Stimulated activated CD4-positive, alpha-beta T cell treated with anti-CD3 and anti-CD28 coated beads, Interleukin-15, amount 100 ng/mL, for 1 hour (primary cell): ENCODE results near the gene NBEAL1.
"Not testable (repeated sequence)": the region's sequence is repeated elsewhere in the genome, so short reads cannot be mapped to it uniquely, and the experiment has no call there.

Experiments
- DNase-seq, 2 donors: peaks; one replicate each; pipeline ENCODE4 v3.0.0-alpha.2; 2020; ENCODE audit warnings: low read depth in 1 of 2, low spot score in 1 of 2

The NBEAL1 gene

DNA sequence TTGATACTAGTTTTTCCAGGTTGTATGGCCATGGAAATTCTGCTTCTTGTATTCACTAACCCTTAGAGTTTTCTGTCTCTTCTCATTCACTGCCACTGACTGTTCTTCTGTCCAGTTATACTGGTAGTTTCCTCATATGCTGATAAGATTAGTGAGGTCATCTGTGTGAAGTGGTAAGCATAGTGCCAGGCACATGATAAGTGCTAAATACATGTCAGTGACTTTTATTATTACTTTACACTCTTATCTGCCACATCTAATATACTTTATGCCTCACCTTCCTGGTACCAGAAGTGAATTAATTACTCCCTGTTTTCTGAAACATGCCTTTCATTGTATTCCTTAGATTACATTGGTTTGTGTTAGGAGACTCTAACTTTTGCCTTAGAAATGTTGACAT lies 91.3 kb downstream of the NBEAL1 start:
- no peak for DNase-seq

DNA sequence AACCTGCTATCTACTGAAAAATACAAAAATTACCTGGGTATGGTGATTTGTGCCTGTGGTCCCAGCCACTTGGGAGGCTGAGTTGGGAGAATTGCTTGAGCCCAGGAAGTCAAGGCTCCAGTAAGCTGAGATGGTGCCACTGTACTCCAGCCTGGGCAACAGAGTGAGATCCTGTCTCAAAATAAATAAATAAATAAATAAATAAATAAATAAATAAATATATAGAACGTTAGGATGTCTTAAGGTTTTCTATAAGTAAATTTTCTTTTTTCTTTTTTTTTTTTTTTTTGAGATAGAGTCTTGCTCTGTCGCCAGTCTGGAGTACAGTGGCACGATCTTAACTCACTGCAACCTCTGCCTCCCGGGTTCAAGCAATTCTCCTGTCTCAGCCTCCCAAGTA lies 95.8 kb downstream of the NBEAL1 start:
- not testable (repeated sequence) for DNase-seq

DNA sequence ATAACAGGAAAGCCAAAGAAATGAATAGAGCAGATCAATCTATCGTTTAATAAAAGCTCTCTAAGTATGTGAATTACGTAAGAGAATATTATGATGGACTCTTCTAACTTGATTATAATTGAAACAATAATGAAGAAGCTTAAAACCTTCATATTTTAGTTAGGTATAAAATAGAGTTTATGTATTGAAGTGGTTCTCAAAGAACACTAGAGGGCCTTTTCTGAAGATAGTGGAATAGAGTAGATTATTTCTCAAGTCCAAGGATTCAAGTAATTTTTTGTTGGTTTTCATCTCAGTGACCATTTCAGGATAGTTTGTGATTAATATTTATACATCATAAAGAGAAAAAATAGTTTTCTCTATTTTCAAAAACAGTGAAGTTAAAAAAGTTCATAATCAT lies 97.7 kb downstream of the NBEAL1 start:
- DNase-seq: no peak

DNA sequence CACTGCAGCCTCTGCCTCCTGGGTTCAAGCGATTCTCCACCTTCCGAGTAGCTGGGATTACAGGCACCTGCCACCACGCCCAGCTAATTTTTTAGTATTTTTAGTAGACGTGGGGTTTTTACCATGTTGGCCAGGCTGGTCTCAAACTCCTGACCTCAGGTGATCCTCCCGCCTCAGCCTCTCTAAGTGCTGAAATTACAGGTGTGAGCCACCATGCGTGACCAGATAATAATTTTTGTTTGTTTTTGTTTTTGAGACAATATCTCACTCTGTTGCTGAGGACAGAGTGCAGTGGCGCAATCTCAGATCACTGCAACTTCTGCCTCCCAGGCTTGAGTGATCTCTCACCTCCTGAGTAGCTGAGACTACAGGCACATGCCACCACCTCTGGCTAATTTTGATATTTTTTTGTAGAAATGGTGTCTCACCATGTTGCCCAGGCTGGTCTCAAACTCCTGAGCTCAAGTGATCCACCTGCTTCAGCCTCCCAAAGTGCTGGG lies 100.6 kb downstream of the NBEAL1 start:
- DNase-seq: not testable (repeated sequence)

DNA sequence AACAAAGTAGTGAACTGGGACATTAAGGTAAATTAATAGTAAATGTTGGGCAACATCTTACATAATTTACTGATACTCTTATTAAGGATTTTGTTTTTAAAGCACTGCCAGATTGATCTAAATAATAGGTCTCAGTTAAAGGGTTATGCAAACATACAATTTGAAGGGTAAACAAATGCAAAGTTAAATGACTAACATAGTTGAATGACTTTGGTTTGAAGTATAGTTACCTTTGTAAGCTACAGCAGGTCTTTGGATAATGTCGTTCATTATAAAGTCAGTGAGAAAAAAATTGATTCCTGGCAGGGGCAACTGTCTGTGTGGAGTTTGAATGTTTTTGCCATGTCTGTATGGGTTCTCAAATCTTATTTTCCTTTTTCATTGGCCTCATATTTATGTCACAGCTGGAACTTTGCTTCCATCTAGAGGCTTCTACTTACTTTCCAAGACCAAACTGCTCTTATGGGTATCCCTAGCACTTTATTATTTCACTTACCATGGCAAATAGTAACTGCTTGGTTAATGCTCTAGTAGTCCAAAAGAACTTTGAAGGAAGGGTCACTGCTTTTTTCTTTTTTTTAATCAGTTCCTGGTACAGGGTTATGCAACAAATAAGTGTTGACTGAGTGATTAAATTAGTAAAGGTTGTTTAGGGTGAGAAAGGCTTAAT lies 107.8 kb downstream of the NBEAL1 start:
- no peak for DNase-seq

DNA sequence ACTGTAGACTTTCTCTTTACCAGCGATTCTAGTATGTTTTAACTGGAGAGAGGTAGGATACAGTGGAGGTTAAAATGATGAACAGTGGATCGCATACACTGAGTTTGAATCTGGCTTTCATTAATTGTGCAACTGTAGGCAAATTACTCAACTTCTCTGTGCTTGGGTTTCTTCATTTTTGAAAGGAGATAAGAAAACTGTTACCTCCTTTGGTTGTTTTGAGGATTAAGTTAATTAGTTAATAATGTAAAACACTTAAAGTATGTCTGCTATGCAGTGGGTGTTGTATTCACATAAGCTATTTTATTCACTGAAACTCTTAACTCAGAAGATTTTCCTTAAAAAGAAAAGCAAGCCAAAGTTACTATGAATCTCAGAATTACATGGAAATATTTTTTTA lies 112.3 kb downstream of the NBEAL1 start:
- no peak for DNase-seq

DNA sequence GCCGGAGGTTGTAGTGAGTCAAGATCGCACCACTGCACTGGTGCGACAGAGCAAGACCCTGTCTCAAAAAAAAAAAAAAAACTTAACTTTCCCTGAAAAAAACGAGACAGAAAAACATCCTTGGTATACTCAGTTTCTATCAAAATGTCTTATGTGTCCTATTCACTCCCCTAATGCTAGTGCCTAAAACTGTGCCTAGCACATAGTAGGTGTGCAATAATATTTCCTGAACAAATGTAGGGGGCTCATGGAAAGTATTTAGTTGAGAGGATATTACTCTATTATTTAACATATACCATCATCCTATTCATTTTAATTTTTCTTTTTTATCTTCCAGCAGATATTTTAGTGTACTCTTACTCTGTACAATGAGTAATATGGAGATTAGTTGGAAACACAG lies 120.4 kb downstream of the NBEAL1 start:
- DNase-seq: no peak

DNA sequence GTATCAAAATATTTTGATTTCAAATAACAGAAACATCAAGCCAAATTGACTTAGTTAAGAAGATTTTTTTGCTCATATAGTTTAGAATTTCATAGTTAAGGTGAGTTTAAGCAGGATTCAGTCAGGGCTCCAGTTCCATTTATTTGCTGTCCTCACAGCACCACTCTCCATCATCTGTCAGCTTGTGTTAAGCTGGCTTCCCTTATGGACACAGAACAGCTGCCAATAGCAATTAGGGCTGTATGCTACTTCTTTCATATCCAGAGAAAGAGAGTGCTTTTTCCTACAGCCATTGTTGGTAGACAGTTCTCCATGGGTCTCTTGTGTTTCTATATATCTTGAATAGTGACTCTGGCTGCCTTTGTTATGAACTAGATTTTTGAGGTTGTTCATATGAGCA lies 128.7 kb downstream of the NBEAL1 start:
- DNase-seq: no peak

DNA sequence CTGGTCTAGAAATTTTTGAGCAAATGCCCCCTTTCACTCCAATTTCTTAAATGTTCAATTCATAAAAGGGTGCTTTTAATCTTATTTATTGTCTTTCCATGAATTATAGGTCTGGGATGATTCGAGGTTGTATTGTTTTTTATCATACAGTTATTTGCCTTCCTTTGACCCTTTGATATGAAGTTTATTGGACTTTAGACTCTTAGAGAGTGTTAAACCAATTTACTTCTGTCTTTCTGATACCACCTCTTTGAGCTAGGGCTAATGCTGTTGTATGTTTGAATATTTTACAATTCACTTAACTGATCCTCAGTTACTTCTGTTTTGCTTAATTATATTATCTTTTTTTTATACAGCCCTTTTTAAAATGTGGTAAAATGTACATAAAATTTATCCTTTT lies 134.5 kb downstream of the NBEAL1 start:
- no peak for DNase-seq

DNA sequence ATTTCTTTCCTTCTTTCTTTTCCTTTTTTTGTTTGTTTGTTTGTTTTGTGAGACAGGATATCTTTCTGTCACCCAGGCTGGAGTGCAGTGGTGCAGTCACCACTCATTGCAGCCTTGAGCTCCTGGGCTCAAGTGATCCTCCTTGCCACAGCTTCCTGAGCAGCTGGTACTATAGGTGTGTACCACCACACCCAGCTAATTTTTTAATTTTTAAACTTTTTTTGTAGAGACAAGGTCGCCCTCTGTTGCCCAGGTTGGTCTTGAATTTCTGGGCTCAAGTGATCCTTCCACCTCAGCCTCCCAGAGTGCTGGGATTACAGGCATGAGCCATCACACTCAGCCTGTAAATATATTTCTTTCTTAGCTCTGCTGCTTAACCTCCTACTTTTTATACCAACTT lies 140.7 kb downstream of the NBEAL1 start:
- DNase-seq: no peak

DNA sequence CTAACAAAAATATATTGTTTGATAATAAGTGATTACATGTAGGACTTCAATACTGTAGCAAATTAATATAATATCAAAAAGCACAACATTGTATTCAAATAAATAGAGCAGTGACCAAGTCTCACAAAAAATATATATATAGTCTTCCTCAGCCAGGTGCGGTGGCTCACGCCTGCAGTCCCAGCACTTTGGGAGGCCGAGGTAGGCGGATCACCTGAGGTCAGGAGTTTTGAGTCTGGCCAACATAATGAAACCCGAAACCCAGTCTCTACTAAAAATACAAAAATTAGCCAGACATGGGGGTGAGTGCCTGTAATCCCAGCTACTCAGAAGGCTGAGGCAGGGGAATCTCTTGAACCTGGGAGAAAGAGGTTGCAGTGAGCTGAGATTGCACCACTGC lies 148.0 kb downstream of the NBEAL1 start:
- DNase-seq: not testable (repeated sequence)

DNA sequence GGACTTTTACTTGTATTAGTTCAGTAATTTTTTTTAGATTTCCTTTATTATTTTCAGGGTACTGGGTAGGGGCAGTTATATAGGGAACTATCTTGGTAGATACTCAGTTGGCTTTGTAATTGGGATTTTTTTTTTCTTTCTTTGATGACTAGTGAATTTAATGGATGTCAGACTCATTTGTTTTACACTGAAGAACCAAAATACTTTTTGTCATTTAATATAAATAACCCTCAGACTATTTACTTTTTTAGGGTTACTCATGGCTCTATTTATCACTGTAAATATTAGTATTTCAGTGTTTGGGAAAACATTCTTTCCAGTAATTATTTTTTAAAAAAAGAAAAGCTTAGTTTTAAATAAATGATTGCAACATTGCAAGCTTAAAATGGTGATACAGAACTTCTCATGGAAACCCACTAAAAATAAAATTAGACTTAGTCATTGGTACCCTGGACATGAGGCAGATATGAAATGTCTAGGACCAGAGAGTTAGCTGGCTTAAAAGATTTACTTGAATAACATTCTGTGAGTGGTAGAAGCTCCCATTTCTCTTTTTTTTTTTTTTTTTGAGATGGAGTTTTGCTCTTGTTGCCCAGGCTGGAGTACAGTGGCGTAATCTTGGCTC lies 149.7 kb downstream of the NBEAL1 start:
- no peak for DNase-seq

DNA sequence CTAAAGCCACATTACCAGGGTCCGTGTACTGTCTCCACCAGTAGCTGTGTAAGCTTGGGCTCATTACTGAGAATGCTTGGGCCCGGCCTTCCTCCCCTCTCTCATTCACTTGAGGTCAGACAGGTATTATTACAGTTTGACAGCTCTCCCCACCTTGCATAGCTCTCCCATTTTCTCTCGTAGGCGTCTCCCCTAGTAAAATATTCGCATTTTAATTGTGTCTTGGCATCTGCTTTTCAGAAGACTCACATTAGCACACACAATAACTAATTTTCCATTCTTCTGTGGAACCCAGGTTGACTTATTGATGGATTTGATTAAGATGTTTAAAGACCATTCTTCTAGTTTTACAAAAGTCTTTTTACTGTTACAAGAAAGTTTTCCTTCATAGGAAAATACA lies 153.1 kb downstream of the NBEAL1 start:
- DNase-seq: no peak

DNA sequence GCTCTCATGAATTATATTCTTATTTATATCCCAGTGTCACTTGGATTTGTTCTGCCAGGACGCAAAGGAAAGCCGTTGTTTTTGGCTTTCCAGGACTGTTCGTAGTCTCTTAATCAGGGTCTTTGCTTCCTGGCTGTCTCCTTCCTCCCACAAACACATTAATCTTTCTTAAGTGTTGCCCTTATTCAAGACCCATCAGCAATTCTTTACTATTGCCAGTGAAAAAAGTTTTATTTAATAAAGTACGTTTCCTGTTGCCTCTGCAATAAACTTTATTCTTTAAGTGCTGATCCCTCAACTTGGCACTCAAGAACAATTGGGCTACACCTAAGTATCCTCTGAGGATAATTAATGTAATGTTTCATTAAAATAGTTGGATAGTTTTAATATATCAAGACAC lies 155.8 kb downstream of the NBEAL1 start:
- no peak for DNase-seq

DNA sequence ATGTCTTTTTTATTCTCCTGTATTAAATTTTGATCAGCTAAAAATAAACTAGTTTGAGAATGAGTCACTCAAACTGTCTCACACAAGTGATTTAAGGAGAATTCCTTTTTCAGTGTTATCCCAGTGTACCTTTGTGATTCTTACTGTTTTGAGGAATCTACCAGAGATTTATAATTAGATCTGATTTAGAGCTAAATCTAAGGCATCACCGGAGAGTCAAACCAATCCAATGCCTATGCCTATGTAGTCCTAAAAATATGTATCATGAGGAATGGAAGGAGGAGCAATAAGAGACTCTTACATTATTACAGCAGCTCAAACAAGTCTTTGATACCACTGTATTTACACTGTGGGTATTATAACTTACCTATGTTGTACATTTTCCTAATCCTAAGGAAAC lies 160.7 kb downstream of the NBEAL1 start:
- DNase-seq: no peak

DNA sequence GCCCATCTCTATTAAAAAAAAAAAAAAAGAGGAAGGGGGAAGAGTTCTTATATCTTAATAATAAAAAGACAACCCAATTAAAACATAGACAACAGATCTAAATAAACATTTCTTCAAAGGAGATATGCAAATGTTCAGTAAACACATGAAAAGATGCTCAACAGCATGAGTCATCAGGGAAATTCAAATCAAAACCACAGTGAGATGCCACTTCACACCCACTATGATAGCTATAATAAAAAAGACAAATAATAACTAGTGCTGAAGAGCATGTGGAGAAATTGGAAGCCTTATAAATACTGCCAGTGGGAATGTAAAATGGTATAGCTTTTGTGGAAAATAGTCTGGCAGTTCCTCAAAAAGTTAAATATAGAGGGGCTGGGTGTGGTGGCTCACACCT lies 162.7 kb downstream of the NBEAL1 start:
- no peak for DNase-seq

DNA sequence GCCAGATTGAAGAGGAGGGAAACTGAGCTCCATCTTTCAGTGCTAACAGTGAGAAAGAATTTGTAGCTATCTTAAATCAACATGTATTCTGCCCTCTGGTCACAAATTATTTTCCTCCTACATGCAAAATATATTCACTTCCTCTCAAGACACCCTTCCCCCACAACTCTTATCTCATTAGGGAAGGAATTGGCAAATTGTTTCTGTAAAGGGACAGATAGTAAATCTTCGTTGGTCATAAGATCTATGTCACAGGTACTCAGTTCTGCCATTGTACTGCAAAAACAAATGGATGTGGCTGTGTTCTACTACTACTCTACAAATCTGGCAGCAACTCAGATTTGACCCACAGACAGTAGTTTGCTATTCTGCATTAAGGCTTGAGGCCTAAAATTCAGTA lies 171.2 kb downstream of the NBEAL1 start:
- no peak for DNase-seq

DNA sequence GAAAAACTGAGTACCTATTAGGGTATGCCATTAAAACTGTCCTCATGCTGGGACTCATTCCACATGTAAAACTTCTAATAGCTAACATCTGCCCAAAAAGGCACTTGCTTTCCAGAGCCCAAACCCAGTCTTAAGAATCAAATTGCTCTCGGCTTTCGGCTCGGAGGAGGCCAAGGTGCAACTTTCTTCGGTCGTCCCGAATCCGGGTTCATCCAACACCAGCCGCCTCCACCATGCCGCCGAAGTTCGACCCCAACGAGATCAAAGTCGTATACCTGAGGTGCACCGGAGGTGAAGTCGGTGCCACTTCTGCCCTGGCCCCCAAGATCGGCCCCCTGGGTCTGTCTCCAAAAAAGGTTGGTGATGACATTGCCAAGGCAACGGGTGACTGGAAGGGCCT lies 175.9 kb downstream of the NBEAL1 start:
- DNase-seq: not testable (repeated sequence)

DNA sequence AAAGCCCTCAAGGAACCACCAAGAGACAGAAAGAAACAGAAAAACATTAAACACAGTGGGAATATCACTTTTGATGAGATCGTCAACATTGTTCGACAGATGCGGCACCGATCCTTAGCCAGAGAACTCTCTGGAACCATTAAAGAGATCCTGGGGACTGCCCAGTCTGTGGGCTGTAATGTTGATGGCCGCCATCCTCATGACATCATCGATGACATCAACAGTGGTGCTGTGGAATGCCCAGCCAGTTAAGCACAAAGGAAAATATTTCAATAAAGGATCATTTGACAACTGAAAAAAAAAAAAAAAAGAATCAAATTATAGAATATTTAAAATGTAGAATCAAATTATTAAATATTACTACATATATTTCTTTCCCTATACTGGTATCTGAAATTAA lies 176.4 kb downstream of the NBEAL1 start:
- not testable (repeated sequence) for DNase-seq

DNA sequence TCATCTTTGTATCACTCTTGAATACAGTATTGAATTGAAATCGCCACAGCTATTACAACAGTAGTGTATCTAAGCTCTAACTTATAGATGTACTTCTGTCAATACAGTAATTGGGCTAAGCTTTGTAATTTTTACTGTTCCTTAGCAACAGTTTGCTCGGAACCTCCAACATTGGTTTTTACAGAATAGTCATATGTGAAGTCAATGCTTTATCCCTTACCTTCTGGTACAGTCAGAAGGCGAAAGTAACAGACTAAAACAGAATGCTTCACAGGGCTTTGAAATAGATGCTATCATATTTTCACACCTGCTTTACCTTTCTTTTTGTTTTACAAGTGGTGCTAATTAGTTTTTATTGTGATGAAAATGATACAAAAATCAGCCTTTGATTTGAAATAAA lies 177.3 kb downstream of the NBEAL1 start:
- no peak for DNase-seq

DNA sequence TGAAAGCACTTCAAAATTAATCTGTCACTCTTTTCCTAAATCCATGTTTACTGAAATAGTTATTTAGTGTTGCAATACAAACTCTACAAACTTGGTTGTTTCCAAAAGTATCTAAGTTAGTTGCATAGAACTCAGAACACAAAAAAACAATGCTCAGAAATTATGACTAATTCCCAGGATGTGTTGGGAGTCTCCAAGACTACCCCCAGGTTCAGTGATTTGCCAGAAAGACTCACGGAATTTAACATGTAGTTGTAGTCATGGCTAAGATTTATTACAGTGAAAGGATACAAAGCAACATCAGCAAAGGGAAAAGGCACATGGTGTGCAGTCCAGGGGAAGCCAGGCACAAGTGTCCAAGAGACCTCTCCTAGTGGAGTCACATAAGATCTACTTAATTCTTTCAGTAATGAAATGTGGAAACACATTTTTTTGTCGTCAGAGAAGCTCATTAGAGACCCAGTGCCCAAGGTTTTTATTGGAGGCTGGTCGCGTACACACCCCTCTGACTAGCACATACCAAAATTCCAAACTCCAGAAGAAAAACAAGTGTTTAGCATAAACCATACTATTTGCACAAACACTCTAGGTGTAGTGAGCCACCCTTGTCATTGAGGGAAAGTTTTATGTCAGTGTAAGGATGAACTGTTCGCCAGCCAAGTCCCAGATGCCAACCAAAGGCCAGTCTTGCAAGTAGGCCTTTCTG lies 180.8 kb downstream of the NBEAL1 start:
- DNase-seq: no peak

DNA sequence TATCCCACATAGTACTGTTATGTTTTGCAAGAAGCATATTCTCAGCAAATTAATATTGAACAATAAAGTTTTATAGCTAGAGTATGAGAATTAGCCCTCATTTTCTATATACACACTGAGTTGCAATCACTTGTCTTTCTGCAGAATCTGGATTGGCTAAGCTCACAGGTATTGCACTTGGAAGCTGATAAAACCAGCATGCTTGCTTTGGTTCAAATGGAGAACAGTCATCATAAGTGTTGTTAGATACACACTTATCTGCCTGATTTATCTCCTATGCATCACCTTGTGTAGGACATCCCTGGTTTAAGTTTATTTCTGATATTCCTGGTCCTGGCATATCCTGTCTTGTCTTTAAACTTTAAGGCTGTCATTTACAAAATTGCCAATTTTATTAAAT lies 186.2 kb downstream of the NBEAL1 start:
- DNase-seq: no peak
